ENCODE results near the gene COG8. TPM values are rescaled to one million over a fixed set of nuclear protein-coding genes. Genes with fewer than 3 reads are reported as not detected.
A peak's percentile ranks its signal among the peaks of the same experiment; 100 is the strongest.

The COG8 gene
- polyA plus RNA-seq, 5 donors, result 22.5 to 33.5 (median 29.0) TPM

GRCh38 chr16:69349536-69349935 is 10.2 kb upstream of the COG8 start:
- DNase-seq, result no peak

DNA sequence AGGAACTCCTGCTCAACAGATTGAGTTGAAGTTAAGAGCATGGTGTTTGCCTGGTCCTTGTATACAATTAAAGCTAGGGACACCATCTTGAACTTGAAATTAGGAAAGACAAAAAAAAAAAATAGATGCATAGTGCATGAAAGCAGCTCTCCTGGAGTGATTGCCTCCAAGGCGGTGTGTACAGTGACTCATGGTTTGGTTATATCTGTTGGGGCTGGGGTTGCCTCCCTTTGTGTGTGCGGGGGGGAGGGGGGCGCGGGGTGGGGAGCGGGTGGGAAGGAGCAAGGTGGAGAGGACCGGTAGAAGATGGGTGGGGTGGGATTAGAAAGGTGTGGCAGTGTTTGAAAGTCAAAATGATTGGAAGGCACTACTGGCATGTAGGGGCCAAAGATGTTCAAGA is 8.9 kb upstream of the COG8 start:
- DNase-seq, result no peak

- no peak for DNase-seq
Observed at GRCh38 chr16:69346683-69347082, 7.3 kb upstream of the COG8 start.

GRCh38 chr16:69345923-69346322 is 6.6 kb upstream of the COG8 start:
- no peak for DNase-seq

- DNase-seq, result no peak
Observed at GRCh38 chr16:69344171-69344570, 4.8 kb upstream of the COG8 start.

- DNase-seq, result no peak
Observed at GRCh38 chr16:69340095-69340644, 806 bp upstream of the COG8 start.

DNA sequence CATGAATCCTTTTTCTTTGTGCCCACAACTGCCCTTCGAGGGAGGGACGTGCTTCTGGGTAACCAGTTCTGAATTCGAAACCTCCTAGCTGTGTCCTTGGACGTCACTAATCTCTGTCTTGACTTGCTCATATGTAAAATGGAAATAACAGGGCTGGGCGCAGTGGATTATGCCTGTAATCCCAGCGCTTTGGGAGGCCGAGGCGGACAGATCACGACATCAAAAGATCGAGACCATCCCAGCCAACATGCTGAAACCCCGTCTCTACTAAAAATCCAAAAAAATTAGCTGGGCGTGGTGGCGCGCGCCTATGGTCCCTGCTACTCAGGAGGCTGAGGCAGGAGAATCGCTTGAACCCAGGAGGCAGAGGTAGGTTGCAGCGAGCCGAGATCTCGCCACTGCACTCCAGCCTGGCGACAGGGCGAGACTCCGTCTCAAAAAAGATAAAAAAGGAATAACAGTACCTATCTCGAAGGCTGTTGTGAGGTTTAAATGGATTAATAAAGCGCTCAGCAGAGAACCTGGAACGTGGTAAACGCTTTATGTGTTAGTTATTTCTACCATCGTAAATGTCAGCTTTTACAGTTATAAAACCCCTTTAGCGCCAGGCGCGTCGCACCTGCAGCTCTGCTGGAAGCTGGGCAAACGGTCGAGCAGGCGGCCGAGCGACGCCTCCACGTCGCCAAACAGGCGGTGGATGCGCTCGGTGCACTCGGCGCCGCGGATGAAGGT is 641 bp downstream of the COG8 start:
- no peak for DNase-seq

- DNase-seq, result no peak
Observed at GRCh38 chr16:69334696-69335095, 4.7 kb downstream of the COG8 start.

DNA sequence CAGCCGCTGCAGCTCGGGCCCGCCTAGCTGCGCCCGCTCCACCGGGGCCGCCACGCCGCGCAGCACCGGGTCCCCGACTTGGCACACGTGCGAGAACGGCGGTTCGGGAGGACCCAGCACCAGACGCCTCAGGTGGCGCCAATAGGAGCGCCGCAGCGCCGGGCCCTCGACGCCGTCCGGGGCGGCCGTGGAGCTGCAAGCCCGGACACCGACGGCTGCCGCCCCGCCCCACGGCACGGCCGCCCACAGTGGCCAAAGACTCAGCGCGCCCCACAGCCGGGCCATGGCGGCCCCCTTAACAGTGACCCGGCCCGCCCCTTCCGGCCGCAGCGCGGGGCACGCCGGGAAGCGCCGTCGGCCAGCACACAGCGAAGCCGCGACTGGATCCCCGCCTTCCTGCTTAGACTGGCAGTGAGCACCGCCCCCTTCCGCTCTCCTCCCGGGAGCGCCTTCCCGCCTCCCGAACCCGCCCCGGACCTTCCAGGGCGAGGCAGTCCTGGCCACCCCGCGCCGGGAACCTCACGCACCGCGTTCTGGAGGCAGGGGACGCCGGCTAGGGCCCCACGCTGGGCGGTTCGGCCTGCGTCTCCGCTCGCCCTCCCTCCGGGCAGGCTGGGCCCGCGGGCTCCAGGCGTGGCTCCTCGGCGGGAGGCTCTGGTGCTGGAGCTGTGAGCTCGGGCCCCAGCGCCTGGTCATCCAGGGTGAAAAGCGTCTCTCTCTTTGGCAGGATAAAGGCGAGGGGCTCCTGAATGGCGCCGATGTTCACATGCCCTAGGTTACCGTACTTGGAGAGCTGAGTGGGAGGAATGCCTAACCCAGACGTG is 8.9 kb downstream of the COG8 start, which contains the start of gene PDF:
TSS of gene PDF (minus strand) at position 303 of the 824 bp plus-strand sequence. CDS start at position 285, 18 bp downstream.
- peak; percentile 88 to 90 for DNase-seq

DNA sequence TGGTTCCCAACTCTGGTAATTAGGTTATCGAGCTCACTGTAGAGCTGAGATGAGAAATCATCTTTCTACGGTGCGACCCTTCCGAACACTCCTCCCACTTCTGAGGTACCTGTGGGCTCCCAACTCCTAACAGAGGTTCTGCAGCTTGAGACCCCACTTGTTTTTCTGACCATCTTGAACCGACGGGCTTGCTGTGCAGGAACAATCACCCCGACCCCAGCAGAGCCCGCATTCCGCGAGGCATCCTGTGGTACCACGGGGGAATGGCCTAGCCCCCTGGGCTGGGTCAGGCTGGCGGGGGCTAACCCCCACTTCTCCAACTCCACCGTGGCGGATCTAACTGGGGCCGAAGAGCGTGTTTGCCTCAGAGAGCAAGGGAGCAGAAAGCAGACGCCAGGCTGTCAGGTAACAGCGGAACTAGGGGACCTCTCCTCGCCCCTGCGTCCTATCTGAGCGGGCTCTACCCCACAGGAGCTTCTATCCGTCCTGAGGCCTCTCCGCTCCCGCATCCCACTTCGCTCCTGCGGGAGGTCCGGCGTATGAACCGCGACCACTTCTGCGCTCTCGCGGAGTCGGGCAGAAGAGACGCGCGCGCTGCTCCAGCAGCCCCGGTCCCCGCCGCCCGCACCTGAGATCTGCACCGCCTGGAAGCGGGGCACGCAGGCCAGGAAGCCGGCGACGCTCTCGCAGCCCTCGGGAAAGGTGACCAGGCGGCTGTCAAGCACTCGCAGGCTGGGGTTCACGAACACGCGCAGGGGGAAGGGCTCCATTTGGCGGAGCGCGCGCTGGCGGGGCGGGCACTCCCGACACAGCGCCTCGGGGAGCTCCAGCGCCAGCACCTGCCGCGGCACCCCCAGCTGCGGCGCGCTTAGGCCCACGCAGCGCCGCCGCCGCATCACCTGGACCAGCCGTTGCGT is 9.7 kb downstream of the COG8 start:
- DNase-seq, result no peak

GRCh38 chr16:69328854-69329316 is 10.5 kb downstream of the COG8 start:
- DNase-seq, result no peak

GRCh38 chr16:69327585-69328310 is 11.6 kb downstream of the COG8 start:
- no peak for DNase-seq

- no peak for DNase-seq
Observed at GRCh38 chr16:69326172-69326873, 13.0 kb downstream of the COG8 start.

- DNase-seq, result no peak
Observed at GRCh38 chr16:69325784-69326171, 13.6 kb downstream of the COG8 start.

DNA sequence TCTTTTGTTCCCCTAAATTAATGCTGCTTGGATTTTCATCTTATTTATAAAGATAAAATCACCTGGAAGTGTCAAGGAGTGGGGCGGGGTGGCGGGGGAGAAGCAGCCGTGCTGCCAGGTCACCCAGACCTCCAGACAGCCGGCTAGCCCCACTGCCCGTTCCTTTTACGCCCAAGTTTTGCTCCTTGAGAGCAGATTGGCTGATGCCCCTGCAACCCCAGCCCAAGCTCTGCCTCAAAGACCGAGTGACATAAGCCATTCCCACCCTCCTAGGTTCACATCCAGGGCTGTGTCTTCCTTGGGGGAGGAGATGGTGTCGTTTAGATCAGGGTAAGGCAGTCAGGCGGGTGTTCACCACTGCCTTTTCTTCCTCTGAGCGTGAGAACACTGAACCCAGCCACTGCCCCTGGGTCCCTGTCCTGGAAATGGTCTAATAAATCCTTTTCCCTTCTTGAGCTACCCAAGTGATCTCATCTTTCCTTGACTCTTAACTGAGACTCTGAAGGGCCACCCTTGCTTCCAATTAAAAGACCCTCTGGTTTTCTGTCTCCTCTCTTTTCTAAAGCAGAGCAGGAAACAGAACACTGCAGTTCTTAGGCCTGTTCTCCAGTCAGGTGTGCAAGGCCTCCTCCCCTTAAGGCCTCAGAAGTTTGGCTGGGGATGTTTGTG is 14.6 kb downstream of the COG8 start:
- no peak for DNase-seq

GRCh38 chr16:69324013-69324531 is 15.3 kb downstream of the COG8 start:
- no peak for DNase-seq

DNA sequence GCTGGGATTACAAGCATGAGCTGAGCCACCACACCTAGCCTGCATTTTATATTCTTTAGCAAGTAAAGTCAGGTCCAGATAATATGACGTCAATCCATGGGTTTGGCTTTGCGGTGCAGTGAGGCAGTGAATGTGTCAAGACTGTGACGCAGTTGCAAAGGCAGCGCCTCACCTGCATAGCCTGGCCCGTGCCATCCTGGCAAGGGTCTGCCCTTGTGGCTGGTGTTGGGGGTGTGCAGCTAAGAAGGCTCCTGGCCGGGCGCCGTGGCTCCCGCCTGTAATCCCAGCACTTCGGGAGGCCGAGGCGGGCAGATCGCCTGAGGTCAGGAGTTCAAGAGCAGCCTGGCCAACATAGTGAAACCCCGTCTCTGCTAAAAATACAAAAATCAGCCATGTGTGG is 15.9 kb downstream of the COG8 start:
- no peak for DNase-seq

DNA sequence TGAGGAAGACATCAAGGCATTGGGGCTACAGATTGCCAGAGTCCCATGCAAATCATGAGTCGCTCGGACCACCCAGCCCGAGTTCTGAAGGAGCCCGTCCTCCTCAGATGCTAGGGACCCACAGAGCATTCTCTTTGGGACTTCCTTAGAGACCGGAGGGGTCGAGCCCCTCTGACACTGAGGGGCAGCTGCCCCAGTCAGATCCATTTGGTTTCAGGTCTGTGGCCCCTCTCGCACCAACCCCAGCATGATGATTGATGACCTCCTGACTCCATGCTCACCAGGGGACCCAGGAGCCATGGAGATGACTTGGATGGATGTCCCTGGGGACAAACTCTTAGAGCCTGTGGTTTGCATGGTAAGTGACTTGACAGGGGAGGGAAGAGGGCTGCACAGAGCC is 17.0 kb downstream of the COG8 start:
- no peak for DNase-seq

DNA sequence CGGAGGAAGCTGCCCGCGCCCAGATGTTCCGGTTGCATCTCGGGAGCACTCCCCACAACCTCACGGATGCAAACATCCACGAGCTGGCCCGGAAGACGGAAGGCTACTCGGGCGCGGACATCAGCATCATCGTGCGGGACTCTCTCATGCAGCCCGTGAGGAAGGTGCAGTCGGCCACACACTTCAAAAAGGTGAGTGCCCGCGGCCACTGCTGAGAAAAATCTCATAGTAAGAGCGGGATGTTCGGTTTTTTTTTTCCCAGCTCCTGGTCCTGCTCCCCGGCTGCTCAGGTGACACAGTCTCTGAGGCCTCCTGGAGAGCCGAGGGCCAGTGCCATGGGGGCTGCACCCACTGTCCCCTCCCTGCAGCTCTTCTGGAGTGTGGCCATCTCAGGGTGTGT is 18.3 kb downstream of the COG8 start:
- no peak for DNase-seq

DNA sequence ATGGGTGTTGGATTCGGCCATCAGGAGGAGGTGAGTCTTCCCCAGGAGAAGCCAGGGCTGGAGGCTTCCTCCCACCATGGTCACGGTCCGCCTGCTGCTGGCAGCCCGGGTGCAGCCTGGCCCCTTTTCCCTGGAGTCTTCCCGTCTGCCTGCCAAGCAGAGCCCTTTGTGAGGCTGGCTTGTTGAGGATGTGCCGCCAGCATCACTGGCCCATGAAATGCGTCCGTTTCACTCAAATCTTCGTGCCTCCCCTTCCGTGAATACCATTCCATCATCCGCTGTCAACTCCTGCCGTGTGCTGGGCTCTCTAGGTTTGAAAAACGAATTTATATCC is 18.7 kb downstream of the COG8 start:
- no peak for DNase-seq
